H1 (cell line): ENCODE results near the gene STRIT1. TPM values are rescaled to one million over a fixed set of nuclear protein-coding genes. Genes with fewer than 3 reads are reported as not detected.

Experiments used
- CTCF ChIA-PET: fragments of 300-600 bp; sonication (Branson Sonifier 250); formaldehyde crosslinking; loops from one replicate; lab custom pipeline; 2021; ENCODE audit not compliant: partially characterized antibody; lab: Charles Lee
- POLR2A ChIA-PET: fragments of 300-600 bp; sonication (Branson Sonifier 250); formaldehyde crosslinking; loops from one replicate; lab custom pipeline; 2021; ENCODE audit warnings: inconsistent platforms; ENCODE audit not compliant: partially characterized antibody; lab: Charles Lee
- DNase-seq, 2 experiments: peaks; one replicate each; pipeline versions ENCODE4 v3.0.0 to v3.0.0-alpha.2; 2010 to 2022; ENCODE audit warnings: low spot score in 2 of 2, low read depth in 1 of 2, mixed read lengths in 1 of 2
- FAIRE-seq: peaks from 2 replicates; lab custom pipeline; 2011; peaks lifted over from hg19 to GRCh38; lab: Jason Lieb, UNC
- H2AFZ ChIP-seq: 2 replicates; pipeline ENCODE4 v1.8.1; 2012; ENCODE audit warnings: low read length, inconsistent platforms
- H2AK5ac ChIP-seq: 2 replicates; pipeline ENCODE4 v1.6.1; 2013; ENCODE audit warnings: low read depth, low read length
- H2BK120ac ChIP-seq: replicated peaks from 2 replicates; pipeline ENCODE3; 2013; ENCODE audit warnings: low read depth, low read length, inconsistent platforms
- H2BK12ac ChIP-seq: 2 replicates; pipeline ENCODE4 v1.6.1; 2013; ENCODE audit warnings: low read depth, low read length
- H2BK15ac ChIP-seq: 2 replicates; pipeline ENCODE4 v1.6.1; 2013; ENCODE audit warnings: low read length
- H2BK20ac ChIP-seq: 2 replicates; pipeline ENCODE4 v1.6.1; 2013; ENCODE audit warnings: low read length
- H2BK5ac ChIP-seq: 2 replicates; pipeline ENCODE4 v1.6.1; 2013; ENCODE audit warnings: low read depth, low read length
- H3K14ac ChIP-seq: 2 replicates; pipeline ENCODE4 v1.6.1; 2013; ENCODE audit warnings: inconsistent platforms; ENCODE audit not compliant: insufficient read length
- H3K18ac ChIP-seq: 2 replicates; pipeline ENCODE4 v1.6.1; 2013; ENCODE audit warnings: low read length; ENCODE audit errors: extremely low read depth
- H3K23ac ChIP-seq: 2 replicates; pipeline ENCODE4 v1.6.1; 2013; ENCODE audit warnings: inconsistent platforms; ENCODE audit not compliant: insufficient read length
- H3K23me2 ChIP-seq: 2 replicates; pipeline ENCODE4 v1.6.1; 2013; ENCODE audit warnings: low read depth, low read length
- H3K27ac ChIP-seq: 2 replicates; pipeline ENCODE4 v1.6.1; 2011; ENCODE audit warnings: low read depth, low read length, inconsistent platforms
- H3K27me3 ChIP-seq, 4 experiments: replicated peaks in 1 of 4; 1 replicate in 1 of 4; 2 replicates in 3 of 4; pipeline versions ENCODE4 v1.6.1 to v1.8.1; 2011 to 2013; ENCODE audit warnings: low read length in 3 of 4, mild to moderate bottlenecking in 3 of 4, inconsistent platforms in 2 of 4, mixed read lengths in 2 of 4, moderate library complexity in 1 of 4; ENCODE audit not compliant: control insufficient read depth in 3 of 4, insufficient read depth in 3 of 4; ENCODE audit errors: extremely low read depth in 1 of 4
- H3K36me3 ChIP-seq, 4 experiments: 2 replicates each; pipeline versions ENCODE4 v1.6.1 to v1.8.1; 2011 to 2013; ENCODE audit warnings: mild to moderate bottlenecking in 4 of 4, low read length in 3 of 4, moderate library complexity in 2 of 4, control low read depth in 1 of 4, inconsistent platforms in 1 of 4; ENCODE audit not compliant: insufficient read depth in 4 of 4, control insufficient read depth in 2 of 4
- H3K4ac ChIP-seq: replicated peaks from 2 replicates; pipeline ENCODE3; 2013; ENCODE audit warnings: low read length, low read depth, mixed read lengths, inconsistent platforms; ENCODE audit not compliant: insufficient read length
- H3K4me1 ChIP-seq, 4 experiments: replicated peaks in 1 of 4; 1 replicate in 1 of 4; 2 replicates in 3 of 4; pipeline versions ENCODE4 v1.6.1 to v1.8.1; 2011 to 2013; ENCODE audit warnings: low read length in 3 of 4, inconsistent platforms in 2 of 4, mixed read lengths in 1 of 4; ENCODE audit not compliant: insufficient read depth in 4 of 4, control insufficient read depth in 3 of 4
- H3K4me2 ChIP-seq, 2 experiments: 2 replicates each; pipeline versions ENCODE4 v1.6.1 to v1.8.1; 2011 to 2013; ENCODE audit warnings: low read depth in 2 of 2, low read length in 2 of 2, control low read depth in 1 of 2, inconsistent platforms in 1 of 2, mild to moderate bottlenecking in 1 of 2; ENCODE audit not compliant: insufficient read depth in 1 of 2
- H3K4me3 ChIP-seq, 4 experiments: fragments of 200-600, 300-600 bp in 1 of 4; sonication (generic), shearing (Covaris generic), sonication (Bioruptor Twin) in 1 of 4; 2 replicates each; pipeline versions ENCODE4 v1.5.1 to v1.8.1; 2011 to 2016; ENCODE audit warnings: low read length in 4 of 4, low read depth in 3 of 4, control low read depth in 2 of 4, inconsistent platforms in 2 of 4, mild to moderate bottlenecking in 2 of 4, mixed read lengths in 1 of 4, moderate library complexity in 1 of 4; ENCODE audit not compliant: insufficient read depth in 2 of 4; ENCODE audit errors: extremely low read depth in 1 of 4
- H3K56ac ChIP-seq: replicated peaks from 2 replicates; pipeline ENCODE3; 2013; ENCODE audit warnings: low read depth, mild to moderate bottlenecking, mixed read lengths, low read length, inconsistent platforms; ENCODE audit not compliant: insufficient read length
- H3K79me1 ChIP-seq: 2 replicates; pipeline ENCODE4 v1.6.1; 2013; ENCODE audit warnings: low read depth, low read length, control low read depth
- H3K79me2 ChIP-seq, 2 experiments: 2 replicates each; pipeline versions ENCODE4 v1.6.1 to v1.8.1; 2012 to 2013; ENCODE audit warnings: low read length in 2 of 2, mild to moderate bottlenecking in 2 of 2, inconsistent platforms in 1 of 2; ENCODE audit not compliant: insufficient read depth in 2 of 2, control insufficient read depth in 1 of 2
- H3K9ac ChIP-seq, 4 experiments: replicated peaks in 1 of 4; 1 replicate in 1 of 4; 2 replicates in 3 of 4; pipeline versions ENCODE4 v1.6.1 to v1.8.1; 2011 to 2013; ENCODE audit warnings: low read depth in 3 of 4, low read length in 3 of 4, control low read depth in 2 of 4, mild to moderate bottlenecking in 2 of 4, moderate library complexity in 2 of 4, inconsistent platforms in 1 of 4; ENCODE audit errors: extremely low read depth in 1 of 4
- H3K9me3 ChIP-seq, 2 experiments: 2 replicates each; pipeline versions ENCODE4 v1.6.1 to v1.8.1; 2012 to 2013; ENCODE audit warnings: mild to moderate bottlenecking in 2 of 2, moderate library complexity in 2 of 2, control low read depth in 1 of 2, inconsistent platforms in 1 of 2, low read depth in 1 of 2, low read length in 1 of 2, mixed read lengths in 1 of 2; ENCODE audit not compliant: insufficient read depth in 2 of 2
- H4K20me1 ChIP-seq, 2 experiments: replicated peaks in 1 of 2; 2 replicates each; pipeline versions ENCODE3 to v1.8.1; 2011 to 2013; ENCODE audit warnings: inconsistent platforms in 2 of 2, low read length in 2 of 2, mild to moderate bottlenecking in 1 of 2; ENCODE audit not compliant: insufficient read depth in 2 of 2, control insufficient read depth in 1 of 2
- H4K5ac ChIP-seq: 2 replicates; pipeline ENCODE4 v1.6.1; 2013; ENCODE audit warnings: low read length, low read depth, mixed read lengths, inconsistent platforms; ENCODE audit not compliant: insufficient read length
- H4K8ac ChIP-seq: 2 replicates; pipeline ENCODE4 v1.8.0; 2013; ENCODE audit warnings: mild to moderate bottlenecking, moderate library complexity, low read length, inconsistent platforms; ENCODE audit not compliant: insufficient read depth; ENCODE audit errors: extremely low read depth
- H4K91ac ChIP-seq: replicated peaks from 2 replicates; pipeline ENCODE3; 2013; ENCODE audit warnings: low read length, mixed read lengths, inconsistent platforms; ENCODE audit not compliant: insufficient read length
- ATF3 ChIP-seq: IDR thresholded peaks from 2 replicates; pipeline ENCODE4 v1.6.1; 2011; ENCODE audit warnings: low read depth, mild to moderate bottlenecking, low read length; ENCODE audit not compliant: insufficient read depth
- BCL11A ChIP-seq, 2 experiments: IDR thresholded peaks; one replicate each; pipeline ENCODE4 v1.6.1; 2011; ENCODE audit warnings: low read depth in 2 of 2, low read length in 2 of 2, mild to moderate bottlenecking in 2 of 2
- CREB1 ChIP-seq: IDR thresholded peaks from 2 replicates; pipeline ENCODE4 v1.6.1; 2012; ENCODE audit warnings: inconsistent platforms
- E2F6 ChIP-seq: IDR thresholded peaks from 2 replicates; pipeline ENCODE4 v1.6.1; 2012; ENCODE audit warnings: inconsistent platforms
- KDM1A ChIP-seq: fragments of 200-600, 300-600 bp; sonication (generic); IDR thresholded peaks from 2 replicates; pipeline ENCODE4 v1.7.1; 2016; ENCODE audit warnings: mild to moderate bottlenecking, low read length, borderline replicate concordance
- MAFK ChIP-seq: IDR thresholded peaks from 2 replicates; pipeline ENCODE4 v1.6.1; 2012; ENCODE audit warnings: low read depth, mild to moderate bottlenecking, improper control_type of control experiment, low read length
- POU5F1 ChIP-seq: IDR thresholded peaks from 2 replicates; pipeline ENCODE4 v1.6.1; 2011; ENCODE audit warnings: low read depth, mild to moderate bottlenecking, low read length, moderate library complexity
- RBBP5 ChIP-seq: IDR thresholded peaks from 2 replicates; pipeline ENCODE4 v1.7.1; 2012; ENCODE audit warnings: low read depth, mild to moderate bottlenecking, inconsistent platforms, low read length, moderate library complexity, borderline replicate concordance
- RFX5 ChIP-seq: IDR thresholded peaks from 2 replicates; pipeline ENCODE4 v1.6.1; 2011; ENCODE audit warnings: low read depth, low read length, improper control_type of control experiment, borderline replicate concordance
- SIX5 ChIP-seq: IDR thresholded peaks from 2 replicates; pipeline ENCODE4 v1.6.1; 2011; ENCODE audit warnings: mild to moderate bottlenecking, low read depth, low read length
- WGBS, 2 experiments: shearing (Covaris generic) in 1 of 2; methylation state at CpG; one replicate each; pipeline versions ENCODE4 v1.1.6 to v1.1.7; 2013 to 2015; ENCODE audit warnings: low lambda C conversion rate in 2 of 2, mixed read lengths in 2 of 2, inconsistent platforms in 1 of 2, low coverage in 1 of 2, missing lambda C conversion rate in 1 of 2; ENCODE audit not compliant: insufficient replicate concordance in 2 of 2, insufficient coverage in 1 of 2, insufficient read length in 1 of 2; ENCODE audit errors: extremely low coverage in 1 of 2, missing lambda C conversion rate in 1 of 2; 5-methylcytosine and 5-hydroxymethylcytosine counted together
- polyA plus RNA-seq, 7 experiments: library from polyadenylated mRNA; depleted of rRNA in 3 of 7; stranded (reverse) in 5 of 7; unstranded in 2 of 7; fragments of >200 nt in 5 of 7; fragments of 200-250 nt in 2 of 7; gene quantifications; 1 replicate in 5 of 7; 2 replicates in 1 of 7; 4 replicates in 1 of 7; pipeline versions ENCODE4 v1.2.1 to v1.2.3, GENCODE V29; 2011 to 2013; ENCODE audit warnings: missing spikeins in 2 of 7, mixed read lengths in 2 of 7
- total RNA-seq: library from RNA; stranded (reverse); fragmentation: NEBNext Ultra II Directional; extraction: Animal tissue kit (Norgen Biotek cat#: 25700); gene quantifications from 2 replicates; pipeline ENCODE4 v1.2.1, GENCODE V29; 2021
- TF ChIP-seq, protein P1 (sequence below): IDR thresholded peaks from 2 replicates; pipeline ENCODE4 v1.6.1; 2011; ENCODE audit warnings: low read length, improper control_type of control experiment

STRIT1 gene
- total and polyA plus RNA-seq, 2 of the 8 experiments (the other 6 are each of a cell fraction or from before 2014, with no cell fraction given) = 0.15 to 0.47 TPM

GRCh38 chr3:155334215-155334913 lies 40.9 kb upstream of the STRIT1 start:
- H3K18ac ChIP-seq = no peak overlapping the region
- no peak overlapping the region for H3K4ac ChIP-seq
- no peak overlapping the region for H3K27ac ChIP-seq
- H2BK15ac ChIP-seq = no peak overlapping the region
- ChIA-PET CTCF (interaction anchor here (0.7 to 1.8 kb wide), 3 partner anchors 12 to 467 kb away, joined by 3 to 10 read pairs (median 3); no protein-coding TSS in a partner anchor), POLR2A (no interaction called here)
- H3K36me3 ChIP-seq = no peaks in the 10 kb centered on the region
- H3K79me2 ChIP-seq = no peaks in the 10 kb centered on the region
- no peaks in the 10 kb centered on the region for H3K9me3 ChIP-seq
- H3K9ac ChIP-seq = no peak overlapping the region
- no peaks in the 10 kb centered on the region for H3K4me1 ChIP-seq
- no peak overlapping the region for H2BK120ac ChIP-seq
- H4K20me1 ChIP-seq = no peaks in the 10 kb centered on the region
- no peak overlapping the region for H4K8ac ChIP-seq
- no peak overlapping the region for H2BK20ac ChIP-seq
- H3K14ac ChIP-seq = no peak overlapping the region
- DNase-seq (no peak), FAIRE-seq (no peak)
- no peaks in the 10 kb centered on the region for H3K79me1 ChIP-seq
- no peak overlapping the region for H3K23ac ChIP-seq
- H4K5ac ChIP-seq = no peak overlapping the region
- no peaks in the 10 kb centered on the region for H3K23me2 ChIP-seq
- 75% methylated on average over 3 of the region's 3 CpGs; no CpG with 5 or more reads in 1 of the 2 experiments for WGBS, 2 experiments
- no peak overlapping the region for H2BK12ac ChIP-seq
- no peaks in the 10 kb centered on the region for H3K27me3 ChIP-seq
- no peak overlapping the region for H3K56ac ChIP-seq
- no peak overlapping the region for H3K4me3 ChIP-seq
- no peak overlapping the region for H3K4me2 ChIP-seq
- no peak overlapping the region for H4K91ac ChIP-seq
- H2BK5ac ChIP-seq = no peak overlapping the region
- no peak overlapping the region for H2AK5ac ChIP-seq
- H2AFZ ChIP-seq = no peak overlapping the region
- TF ChIP-seq CREB1 = no peak
- no peak for TF ChIP-seq ATF3
- no peak for TF ChIP-seq POU5F1
- no peak for TF ChIP-seq MAFK
- TF ChIP-seq RBBP5 = no peak
- TF ChIP-seq BCL11A (IDR thresholded peaks at IDR 0.05; ENCODE audit: low read depth in 2 of 2, low read length in 2 of 2) = no peak
- TF ChIP-seq, protein P1, sequence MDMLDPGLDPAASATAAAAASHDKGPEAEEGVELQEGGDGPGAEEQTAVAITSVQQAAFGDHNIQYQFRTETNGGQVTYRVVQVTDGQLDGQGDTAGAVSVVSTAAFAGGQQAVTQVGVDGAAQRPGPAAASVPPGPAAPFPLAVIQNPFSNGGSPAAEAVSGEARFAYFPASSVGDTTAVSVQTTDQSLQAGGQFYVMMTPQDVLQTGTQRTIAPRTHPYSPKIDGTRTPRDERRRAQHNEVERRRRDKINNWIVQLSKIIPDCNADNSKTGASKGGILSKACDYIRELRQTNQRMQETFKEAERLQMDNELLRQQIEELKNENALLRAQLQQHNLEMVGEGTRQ = no peak
- TF ChIP-seq RFX5 = no peak
- TF ChIP-seq E2F6 = no peak
- no peak for TF ChIP-seq SIX5
- no peak for TF ChIP-seq KDM1A
